DOHH2 (cell line): ENCODE results near the gene XPC.

ENCODE experiments used
- H3F3A ChIP-seq: fragments of 200-600 bp; sonication (generic), shearing (Covaris generic); 2 replicates; pipeline ENCODE4 v1.6.0; 2016; ENCODE audit warnings: antibody characterized with exemption, mild to moderate bottlenecking; ENCODE audit not compliant: control insufficient read depth, insufficient read depth
- H3K27ac ChIP-seq: fragments of 200-600 bp; sonication (generic); 2 replicates; pipeline ENCODE4 v1.5.1; 2014; ENCODE audit warnings: low read depth, mild to moderate bottlenecking, low read length, moderate library complexity
- H3K27me3 ChIP-seq: fragments of 200-600 bp; sonication (generic); 2 replicates; pipeline ENCODE4 v1.6.1; 2014; ENCODE audit warnings: mild to moderate bottlenecking, low read length, mixed read lengths; ENCODE audit not compliant: control insufficient read depth
- H3K36me3 ChIP-seq: fragments of 200-600 bp; sonication (generic); 2 replicates; pipeline ENCODE4 v1.6.1; 2014; ENCODE audit warnings: mild to moderate bottlenecking, low read length, moderate library complexity, mixed read lengths; ENCODE audit not compliant: control insufficient read depth
- H3K4me1 ChIP-seq: fragments of 200-600 bp; sonication (generic); 2 replicates; pipeline ENCODE4 v1.6.1; 2014; ENCODE audit warnings: mild to moderate bottlenecking, low read length, mixed read lengths; ENCODE audit not compliant: control insufficient read depth
- H3K4me2 ChIP-seq: fragments of 200-600 bp; sonication (generic); 2 replicates; pipeline ENCODE4 v1.6.0; 2014; ENCODE audit warnings: mild to moderate bottlenecking, low read length, moderate library complexity
- H3K4me3 ChIP-seq: fragments of 200-600 bp; sonication (generic); 2 replicates; pipeline ENCODE4 v1.5.1; 2014; ENCODE audit warnings: mild to moderate bottlenecking, low read length, mixed read lengths
- H3K79me2 ChIP-seq: fragments of 200-600 bp; sonication (generic); 2 replicates; pipeline ENCODE4 v1.6.1; 2014; ENCODE audit warnings: mild to moderate bottlenecking, low read length, mixed read lengths; ENCODE audit not compliant: control insufficient read depth
- H3K9me2 ChIP-seq: fragments of 200-600 bp; sonication (generic); replicated peaks from 2 replicates; pipeline ENCODE4 v1.6.1; 2014; ENCODE audit warnings: mild to moderate bottlenecking, low read length, mixed read lengths; ENCODE audit not compliant: control insufficient read depth
- H3K9me3 ChIP-seq: fragments of 200-600 bp; sonication (generic); 2 replicates; pipeline ENCODE4 v1.6.1; 2014; ENCODE audit warnings: antibody characterized with exemption, low read length, mixed read lengths; ENCODE audit not compliant: control insufficient read depth, insufficient read depth
- H4K20me1 ChIP-seq: fragments of 200-600 bp; sonication (generic); 2 replicates; pipeline ENCODE4 v1.6.0; 2014; ENCODE audit warnings: low read depth, mild to moderate bottlenecking, antibody characterized with exemption, low read length, moderate library complexity; ENCODE audit not compliant: control insufficient read depth, insufficient read depth
- CTCF ChIP-seq: fragments of 200-600 bp; sonication (generic); IDR thresholded peaks from one replicate; pipeline ENCODE4 v1.5.1; 2014; ENCODE audit warnings: antibody characterized with exemption, mild to moderate bottlenecking, low read depth, low read length; ENCODE audit not compliant: poor library complexity, severe bottlenecking
- EZH2phosphoT487 ChIP-seq: fragments of 200-600 bp; sonication (generic); IDR thresholded peaks from 2 replicates; pipeline ENCODE4 v1.6.1; 2017; ENCODE audit warnings: borderline replicate concordance, mild to moderate bottlenecking, antibody characterized with exemption, low read length, moderate library complexity, mixed read lengths

The XPC gene

GRCh38 chr3:14203521-14204079, 25.2 kb upstream of the XPC start:
- H3K79me2 ChIP-seq: no peaks in the 10 kb centered on the region
- no peaks in the 10 kb centered on the region for H3K27me3 ChIP-seq
- H3K36me3 ChIP-seq: peaks cover 11% of the 10 kb centered on the region
- no peak overlapping the region for H3K4me3 ChIP-seq
- H3K9me2 ChIP-seq: no peaks in the 10 kb centered on the region
- H4K20me1 ChIP-seq: no peaks in the 10 kb centered on the region
- H3K27ac ChIP-seq: no peak overlapping the region
- no peaks in the 10 kb centered on the region for H3F3A ChIP-seq
- peaks cover 19% of the 10 kb centered on the region for H3K4me1 ChIP-seq
- no peaks in the 10 kb centered on the region for H3K9me3 ChIP-seq
- H3K4me2 ChIP-seq: no peak overlapping the region
- TF ChIP-seq CTCF (peak; percentile 87), EZH2phosphoT487 (no peak)

- Histone ChIP-seq H3F3A (no peaks in the 10 kb centered on the region), H3K27ac (no peak overlapping the region), H3K4me3 (no peak overlapping the region), H3K4me2 (no peak overlapping the region), H3K9me2 (no peaks in the 10 kb centered on the region), H3K4me1 (peaks cover 19% of the 10 kb centered on the region), H3K9me3 (no peaks in the 10 kb centered on the region), H3K27me3 (no peaks in the 10 kb centered on the region), H3K36me3 (peaks cover 17% of the 10 kb centered on the region), H4K20me1 (no peaks in the 10 kb centered on the region), H3K79me2 (no peaks in the 10 kb centered on the region)
- TF ChIP-seq EZH2phosphoT487 (no peak), CTCF (no peak)
These were observed 24.6 kb upstream of the XPC start for GRCh38 chr3:14202874-14203520.

GRCh38 chr3:14201940-14202684, 23.7 kb upstream of the XPC start:
- Histone ChIP-seq H3K9me2 (no peaks in the 10 kb centered on the region), H3K4me1 (peaks cover 15% of the 10 kb centered on the region), H3F3A (no peaks in the 10 kb centered on the region), H3K4me3 (no peak overlapping the region), H3K27ac (no peak overlapping the region), H3K27me3 (no peaks in the 10 kb centered on the region), H3K36me3 (peaks cover 26% of the 10 kb centered on the region), H3K4me2 (no peak overlapping the region), H3K9me3 (no peaks in the 10 kb centered on the region), H4K20me1 (no peaks in the 10 kb centered on the region), H3K79me2 (no peaks in the 10 kb centered on the region)
- TF ChIP-seq CTCF: no peak
- no peak for TF ChIP-seq EZH2phosphoT487
